H9 (cell line): ENCODE results near the gene CHTOP. TPM values are rescaled to one million over a fixed set of nuclear protein-coding genes. Genes with fewer than 3 reads are reported as not detected.

Source experiments
- DNase-seq: peaks from one replicate; pipeline ENCODE4 v3.0.0-alpha.2; 2017
- H2AFZ ChIP-seq: one replicate; pipeline ENCODE4 v1.6.1; 2013; ENCODE audit warnings: mild to moderate bottlenecking, low read length, control low read depth, moderate library complexity
- H2AK5ac ChIP-seq: 2 replicates; pipeline ENCODE4 v1.6.1; 2013; ENCODE audit warnings: low read length, control low read depth, mixed read lengths; ENCODE audit not compliant: insufficient read length
- H2BK120ac ChIP-seq: one replicate; pipeline ENCODE4 v1.6.1; 2013; ENCODE audit warnings: low read depth, mild to moderate bottlenecking, low read length, control low read depth, inconsistent platforms; ENCODE audit not compliant: poor library complexity, severe bottlenecking
- H2BK12ac ChIP-seq: 2 replicates; pipeline ENCODE4 v1.6.1; 2013; ENCODE audit warnings: low read length, control low read depth, mixed read lengths, low read depth; ENCODE audit not compliant: insufficient read length
- H2BK15ac ChIP-seq: 2 replicates; pipeline ENCODE4 v1.6.1; 2013; ENCODE audit warnings: low read depth, low read length, control low read depth
- H2BK20ac ChIP-seq: one replicate; pipeline ENCODE4 v1.6.1; 2013; ENCODE audit warnings: low read depth, mild to moderate bottlenecking, low read length, control low read depth, inconsistent platforms; ENCODE audit not compliant: poor library complexity, severe bottlenecking
- H2BK5ac ChIP-seq: 2 replicates; pipeline ENCODE4 v1.6.1; 2013; ENCODE audit warnings: low read length, control low read depth, mixed read lengths; ENCODE audit not compliant: insufficient read length
- H3K14ac ChIP-seq: 2 replicates; pipeline ENCODE4 v1.6.1; 2013; ENCODE audit warnings: low read length, control low read depth; ENCODE audit not compliant: insufficient read depth
- H3K18ac ChIP-seq: 2 replicates; pipeline ENCODE4 v1.6.1; 2013; ENCODE audit warnings: low read depth, mild to moderate bottlenecking, mixed read lengths, low read length, control low read depth; ENCODE audit not compliant: insufficient read length
- H3K23ac ChIP-seq: 2 replicates; pipeline ENCODE4 v1.6.1; 2013; ENCODE audit warnings: low read length, control low read depth, mixed read lengths, low read depth; ENCODE audit not compliant: insufficient read length
- H3K23me2 ChIP-seq: 2 replicates; pipeline ENCODE4 v1.6.1; 2013; ENCODE audit warnings: low read depth, mild to moderate bottlenecking, mixed read lengths, low read length, control low read depth; ENCODE audit not compliant: insufficient read length, poor library complexity, severe bottlenecking
- H3K27ac ChIP-seq: 2 replicates; pipeline ENCODE4 v1.5.1; 2013; ENCODE audit warnings: low read length, control low read depth, mixed read lengths, low read depth; ENCODE audit not compliant: insufficient read length
- H3K27me3 ChIP-seq: 2 replicates; pipeline ENCODE4 v1.6.1; 2013; ENCODE audit warnings: low read length, control low read depth, inconsistent platforms; ENCODE audit not compliant: insufficient read depth
- H3K4ac ChIP-seq: 2 replicates; pipeline ENCODE4 v1.6.1; 2013; ENCODE audit warnings: low read depth, mild to moderate bottlenecking, control low read depth, inconsistent platforms, low read length, moderate library complexity
- H3K4me1 ChIP-seq: 2 replicates; pipeline ENCODE4 v1.6.1; 2013; ENCODE audit warnings: low read length, control low read depth, inconsistent platforms; ENCODE audit not compliant: insufficient read depth
- H3K4me2 ChIP-seq: 2 replicates; pipeline ENCODE4 v1.6.1; 2013; ENCODE audit warnings: low read length, control low read depth, mixed read lengths; ENCODE audit not compliant: insufficient read length, insufficient read depth
- H3K56ac ChIP-seq: 2 replicates; pipeline ENCODE4 v1.6.1; 2013; ENCODE audit warnings: low read depth, mild to moderate bottlenecking, mixed read lengths, low read length, control low read depth; ENCODE audit not compliant: insufficient read length
- H3K79me1 ChIP-seq: 2 replicates; pipeline ENCODE4 v1.6.1; 2013; ENCODE audit warnings: low read depth, mild to moderate bottlenecking, moderate library complexity, low read length, control low read depth, inconsistent platforms; ENCODE audit not compliant: insufficient read depth, poor library complexity, severe bottlenecking
- H3K79me2 ChIP-seq: 2 replicates; pipeline ENCODE4 v1.6.1; 2013; ENCODE audit warnings: low read length, control low read depth, inconsistent platforms; ENCODE audit not compliant: insufficient read depth
- H3K9ac ChIP-seq: 2 replicates; pipeline ENCODE4 v1.6.1; 2013; ENCODE audit warnings: low read length, control low read depth, mixed read lengths; ENCODE audit not compliant: insufficient read length; ENCODE audit errors: extremely low read depth
- H3K9me3 ChIP-seq: one replicate; pipeline ENCODE4 v1.6.1; 2013; ENCODE audit warnings: low read depth, low read length, inconsistent platforms; ENCODE audit not compliant: control insufficient read depth
- H3T11ph ChIP-seq: one replicate; pipeline ENCODE4 v1.6.1; 2013; ENCODE audit warnings: mild to moderate bottlenecking, low read length, control low read depth, inconsistent platforms
- H4K20me1 ChIP-seq: one replicate; pipeline ENCODE4 v1.6.1; 2013; ENCODE audit not compliant: control insufficient read depth, insufficient read length, insufficient read depth
- H4K5ac ChIP-seq: 2 replicates; pipeline ENCODE4 v1.6.1; 2013; ENCODE audit warnings: low read depth, mild to moderate bottlenecking, mixed read lengths, low read length, control low read depth; ENCODE audit not compliant: insufficient read length
- H4K8ac ChIP-seq: replicated peaks from 2 replicates; pipeline ENCODE4 v1.6.1; 2013; ENCODE audit warnings: low read length, control low read depth, mixed read lengths, low read depth; ENCODE audit not compliant: insufficient read length
- H4K91ac ChIP-seq: 2 replicates; pipeline ENCODE4 v1.6.1; 2013; ENCODE audit warnings: low read depth, mild to moderate bottlenecking, moderate library complexity, mixed read lengths, low read length, control low read depth; ENCODE audit not compliant: insufficient read length
- H3K27ac Mint-ChIP-seq, 3 experiments: 2 replicates in 2 of 3; 3 replicates in 1 of 3; pipeline ENCODE4 v1.8.0; 2020 to 2021; ENCODE audit warnings: mixed read lengths in 3 of 3, mild to moderate bottlenecking in 1 of 3, moderate library complexity in 1 of 3
- H3K27me3 Mint-ChIP-seq: 2 replicates; pipeline ENCODE4 v1.8.0; 2021; ENCODE audit warnings: low read depth, mild to moderate bottlenecking, moderate library complexity, mixed read lengths
- H3K36me3 Mint-ChIP-seq, 3 experiments: 2 replicates in 2 of 3; 3 replicates in 1 of 3; pipeline ENCODE4 v1.8.0; 2020 to 2021; ENCODE audit warnings: low read depth in 3 of 3, mixed read lengths in 3 of 3; ENCODE audit not compliant: insufficient read depth in 1 of 3
- H3K4me1 Mint-ChIP-seq, 2 experiments: 2 replicates each; pipeline ENCODE4 v1.8.0; 2020; ENCODE audit warnings: mixed read lengths in 2 of 2
- H3K4me3 Mint-ChIP-seq, 2 experiments: 2 replicates in 1 of 2; 3 replicates in 1 of 2; pipeline ENCODE4 v1.8.0; 2020 to 2021; ENCODE audit warnings: mild to moderate bottlenecking in 2 of 2, mixed read lengths in 2 of 2, moderate library complexity in 1 of 2
- H3K9me3 Mint-ChIP-seq, 2 experiments: 2 replicates in 1 of 2; 3 replicates in 1 of 2; pipeline ENCODE4 v1.8.0; 2020; ENCODE audit warnings: mild to moderate bottlenecking in 2 of 2, mixed read lengths in 2 of 2, moderate library complexity in 1 of 2
- WGBS: extraction: QIAGEN DNeasy Blood & Tissue Kit; methylation state at CpG from one replicate; pipeline ENCODE4 v1.1.7; 2013; ENCODE audit warnings: missing lambda C conversion rate, low lambda C conversion rate, mixed read lengths; ENCODE audit not compliant: insufficient read length; ENCODE audit errors: extremely low coverage; 5-methylcytosine and 5-hydroxymethylcytosine counted together
- total RNA-seq: library from RNA; stranded (reverse); gene quantifications from 2 replicates; pipeline ENCODE4 v1.2.1, GENCODE V29; 2021
- TF ChIP-seq, protein P1 (sequence below): fragments of 200-600 bp; sonication (generic); conservative IDR thresholded peaks from 3 replicates; pipeline ENCODE4 v1.8.0; 2021; ENCODE audit warnings: antibody characterized with exemption, mild to moderate bottlenecking

The CHTOP gene
- total RNA-seq, 1 experiment from 2014 or later: 126 TPM

DNA sequence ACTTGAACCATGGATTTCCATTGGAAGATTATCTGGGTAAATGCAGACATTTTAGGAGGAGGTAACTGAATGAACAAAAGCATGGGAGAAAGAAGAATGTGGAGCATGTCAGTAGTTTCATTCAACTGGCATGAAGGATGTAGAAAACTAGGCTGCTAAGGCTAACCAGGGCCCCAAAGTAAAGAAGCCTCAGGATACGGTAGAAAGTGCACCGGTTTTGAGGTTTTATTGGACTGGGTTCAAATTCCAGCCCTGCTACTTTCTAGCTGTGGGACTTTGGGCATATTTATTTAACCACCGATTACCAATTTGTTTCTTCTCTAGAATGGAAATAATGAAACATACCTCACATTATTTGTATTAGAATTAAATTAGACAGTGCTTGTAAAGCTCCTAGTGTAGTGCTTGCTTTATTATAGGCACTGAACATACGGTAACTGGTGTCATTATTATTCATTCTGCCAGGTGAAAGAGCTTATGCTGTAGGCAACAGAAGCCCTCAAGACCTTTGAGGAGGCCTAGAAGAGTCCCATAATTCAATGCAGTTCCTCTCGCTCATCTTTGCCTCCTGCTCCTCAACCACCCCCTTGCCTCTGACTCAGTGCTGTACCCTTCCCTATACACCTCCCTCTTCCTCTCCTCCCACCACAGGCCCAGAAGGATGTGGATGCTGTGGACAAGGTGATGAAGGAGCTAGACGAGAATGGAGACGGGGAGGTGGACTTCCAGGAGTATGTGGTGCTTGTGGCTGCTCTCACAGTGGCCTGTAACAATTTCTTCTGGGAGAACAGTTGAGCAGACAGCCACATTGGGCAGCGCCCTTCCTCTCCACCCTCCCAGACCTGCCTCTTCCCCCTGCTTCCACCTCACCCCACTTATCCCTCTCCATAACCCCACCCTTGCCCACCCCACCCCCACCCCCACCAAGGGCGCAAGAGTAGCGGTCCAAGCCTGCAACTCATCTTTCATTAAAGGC lies 2.5 kb upstream of the CHTOP start:
- H3T11ph ChIP-seq: no peak overlapping the region
- H3K9me3 ChIP-seq: no peaks in the 10 kb centered on the region
- no peaks in the 10 kb centered on the region for H3K79me1 ChIP-seq
- Mint-ChIP-seq H3K9me3 (peaks cover 0 to 3% of the 10 kb centered on the region in 2 experiments; a peak in 2 of 5 replicates), H3K4me1 (peaks cover 40 to 45% of the 10 kb centered on the region in 2 experiments), H3K27ac (no peak overlapping the region), H3K4me3 (no peak overlapping the region), H3K36me3 (peaks cover 7 to 23% (median 17%) of the 10 kb centered on the region in 3 experiments), H3K27me3 (0 out of 2 replicates have a peak, but pooled peaks cover under 1% of the 10 kb centered on the region)
- no peak overlapping the region for H2AFZ ChIP-seq
- H3K4ac ChIP-seq: no peak overlapping the region
- H4K91ac ChIP-seq: no peak overlapping the region
- no peak overlapping the region for H2BK12ac ChIP-seq
- H3K56ac ChIP-seq: no peak overlapping the region
- TF ChIP-seq, protein P1, sequence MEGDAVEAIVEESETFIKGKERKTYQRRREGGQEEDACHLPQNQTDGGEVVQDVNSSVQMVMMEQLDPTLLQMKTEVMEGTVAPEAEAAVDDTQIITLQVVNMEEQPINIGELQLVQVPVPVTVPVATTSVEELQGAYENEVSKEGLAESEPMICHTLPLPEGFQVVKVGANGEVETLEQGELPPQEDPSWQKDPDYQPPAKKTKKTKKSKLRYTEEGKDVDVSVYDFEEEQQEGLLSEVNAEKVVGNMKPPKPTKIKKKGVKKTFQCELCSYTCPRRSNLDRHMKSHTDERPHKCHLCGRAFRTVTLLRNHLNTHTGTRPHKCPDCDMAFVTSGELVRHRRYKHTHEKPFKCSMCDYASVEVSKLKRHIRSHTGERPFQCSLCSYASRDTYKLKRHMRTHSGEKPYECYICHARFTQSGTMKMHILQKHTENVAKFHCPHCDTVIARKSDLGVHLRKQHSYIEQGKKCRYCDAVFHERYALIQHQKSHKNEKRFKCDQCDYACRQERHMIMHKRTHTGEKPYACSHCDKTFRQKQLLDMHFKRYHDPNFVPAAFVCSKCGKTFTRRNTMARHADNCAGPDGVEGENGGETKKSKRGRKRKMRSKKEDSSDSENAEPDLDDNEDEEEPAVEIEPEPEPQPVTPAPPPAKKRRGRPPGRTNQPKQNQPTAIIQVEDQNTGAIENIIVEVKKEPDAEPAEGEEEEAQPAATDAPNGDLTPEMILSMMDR: no peak
- H3K4me1 ChIP-seq: no peaks in the 10 kb centered on the region
- H4K8ac ChIP-seq: no peak overlapping the region
- H4K20me1 ChIP-seq: no peaks in the 10 kb centered on the region
- no peak overlapping the region for H2BK15ac ChIP-seq
- H2BK5ac ChIP-seq: no peak overlapping the region
- H3K79me2 ChIP-seq: peaks cover 4% of the 10 kb centered on the region; the same call in 1 of the 2 replicates
- H3K9ac ChIP-seq: no peak overlapping the region
- H3K23ac ChIP-seq: no peak overlapping the region
- H2BK120ac ChIP-seq: no peak overlapping the region
- H3K27ac ChIP-seq: no peak overlapping the region
- WGBS: no CpG with 5 or more reads among the region's 10 CpGs
- H2AK5ac ChIP-seq: no peak overlapping the region
- peaks cover 19% of the 10 kb centered on the region for H3K23me2 ChIP-seq
- no peak overlapping the region for H3K18ac ChIP-seq
- H3K4me2 ChIP-seq: no peak overlapping the region
- no peaks in the 10 kb centered on the region for H3K27me3 ChIP-seq
- no peak overlapping the region for H4K5ac ChIP-seq
- DNase-seq: no peak
- no peak overlapping the region for H3K14ac ChIP-seq
- H2BK20ac ChIP-seq: no peak overlapping the region
